Measurements from ENCODE around the gene PPFIA1.

- TF ChIP-seq CTCF (IDR thresholded peaks at IDR 0.05 in 2 of 3, conservative IDR thresholded peaks at IDR 0.05 in 1 of 3; ENCODE audit: control insufficient read depth in 2 of 3, extremely low read depth in 1 of 3, insufficient read depth in 1 of 3, low read depth in 3 of 3, low read length in 3 of 3) (no peak), ZNF274 (IDR thresholded peaks at IDR 0.05; ENCODE audit: insufficient read depth, insufficient read length) (no peak), EZH2 (IDR thresholded peaks at IDR 0.05; ENCODE audit: borderline replicate concordance, control insufficient read depth, low read depth, low read length) (no peak), ZBTB11 (CRISPR knock-in tag; IDR thresholded peaks at IDR 0.05) (no peak), CHD1 (IDR thresholded peaks at IDR 0.05; ENCODE audit: low read depth, low read length) (no peak), CHD4 (IDR thresholded peaks at IDR 0.05) (no peak), ESRRA (IDR thresholded peaks at IDR 0.05; ENCODE audit: low read length) (no peak), JUND (IDR thresholded peaks at IDR 0.05; ENCODE audit: low read depth, low read length) (no peak), ZNF687 (IDR thresholded peaks at IDR 0.05) (no peak), POLR2A (IDR thresholded peaks at IDR 0.05; ENCODE audit: low read depth, low read length) (no peak), POLR2AphosphoS5 (IDR thresholded peaks at IDR 0.05; ENCODE audit: low read length) (no peak)
These were observed 22.8 kb upstream of the PPFIA1 start for GRCh38 chr11:70247710-70248072.

All from GM12878 (cell line).